22Rv1 (cell line): ENCODE data around the gene TMEM154.

Experiments
- CTCF ChIP-seq: fragments of 450-650 bp; IDR thresholded peaks from 2 replicates; pipeline ENCODE4 v1.5.1; 2017; ENCODE audit warnings: mild to moderate bottlenecking
- ZFX ChIP-seq: fragments of 450-650 bp; IDR thresholded peaks from 2 replicates; pipeline ENCODE4 v1.6.1; 2017; ENCODE audit warnings: antibody characterized with exemption, borderline replicate concordance

DNA sequence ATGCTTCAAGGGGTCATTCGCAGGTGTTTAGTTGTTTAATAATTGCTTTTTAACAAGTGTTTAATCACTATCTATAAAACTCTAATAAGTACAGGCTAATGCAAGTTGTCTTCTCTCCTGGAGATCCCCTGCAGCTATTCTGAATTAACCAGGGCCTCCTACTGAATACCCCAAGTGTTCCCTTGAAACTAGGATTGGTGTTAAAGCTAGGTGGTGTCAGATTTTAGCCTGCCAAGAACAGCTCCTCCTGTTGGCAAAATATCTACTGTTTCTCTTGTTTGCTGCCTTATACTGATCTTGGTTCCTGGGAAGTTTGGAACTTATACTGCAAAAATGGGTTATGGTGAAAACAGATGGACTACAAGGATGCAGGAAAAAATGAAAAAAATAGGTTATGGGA lies 26.1 kb upstream of the TMEM154 start:
- TF ChIP-seq CTCF (no peak), ZFX (no peak)
